HG03159 (cell line): ENCODE data around the gene DUSP2.
"Not testable (repeated sequence)": the region's sequence is repeated elsewhere in the genome, so short reads cannot be mapped to it uniquely, and the experiment has no call there.

Source experiments
- ATAC-seq: cut with Tn5 transposase; IDR thresholded peaks from one replicate; pipeline ENCODE4 v1.9.1; 2021; ENCODE audit warnings: mild to moderate bottlenecking, moderate library complexity; ENCODE audit not compliant: unreplicated experiment

Gene DUSP2

DNA sequence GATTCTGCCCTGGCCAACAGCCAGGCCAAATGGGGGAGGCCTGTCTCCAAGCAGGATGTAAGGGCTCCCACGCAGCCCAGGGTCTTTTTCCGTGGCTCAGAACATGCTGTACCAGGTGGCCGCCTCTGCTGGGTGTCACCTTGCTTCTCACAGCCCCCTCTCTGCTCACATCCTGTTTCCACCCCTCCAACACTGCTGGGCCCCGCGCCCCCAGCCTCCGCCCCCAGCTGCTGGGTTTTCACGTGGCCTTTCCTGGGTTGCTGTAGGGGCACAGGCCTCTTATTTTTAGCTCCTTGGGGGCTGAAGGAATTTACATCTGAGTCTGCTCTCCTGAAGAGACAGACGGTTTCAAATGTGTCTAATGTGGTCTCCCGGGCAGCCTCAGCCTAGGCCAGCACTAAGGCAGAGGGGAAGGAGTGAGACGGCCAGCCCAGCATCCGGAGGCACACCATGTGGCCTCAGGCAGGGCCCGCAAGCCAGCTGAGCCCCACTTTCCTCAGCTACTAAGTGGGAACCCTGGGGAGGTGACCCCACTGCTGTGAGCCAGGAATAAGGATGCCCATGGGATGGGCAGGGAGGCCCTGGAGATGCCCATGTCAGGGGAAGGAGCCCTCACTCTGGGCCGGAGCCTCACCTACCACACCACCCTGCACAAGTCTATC is 18.7 kb upstream of the DUSP2 start:
- peak; percentile 71 for ATAC-seq

DNA sequence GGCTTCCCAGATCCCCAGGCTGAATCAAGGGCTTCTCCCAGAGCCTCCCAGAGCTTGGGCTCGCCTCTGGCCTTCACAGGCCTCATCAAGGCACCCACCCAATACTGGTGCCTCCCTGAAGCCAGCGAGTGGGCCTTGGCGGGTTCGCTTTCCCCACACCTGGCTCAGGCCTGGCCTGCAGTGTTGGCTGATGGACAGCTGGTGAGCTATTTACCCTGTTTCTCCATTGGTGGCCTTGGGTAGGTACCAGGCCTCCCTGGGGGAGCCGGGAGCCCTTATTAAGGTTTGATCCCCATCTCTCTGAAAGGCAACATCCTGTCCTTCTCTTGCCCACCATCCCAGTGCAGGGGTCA is 18.2 kb upstream of the DUSP2 start:
- ATAC-seq = peak; percentile 18

DNA sequence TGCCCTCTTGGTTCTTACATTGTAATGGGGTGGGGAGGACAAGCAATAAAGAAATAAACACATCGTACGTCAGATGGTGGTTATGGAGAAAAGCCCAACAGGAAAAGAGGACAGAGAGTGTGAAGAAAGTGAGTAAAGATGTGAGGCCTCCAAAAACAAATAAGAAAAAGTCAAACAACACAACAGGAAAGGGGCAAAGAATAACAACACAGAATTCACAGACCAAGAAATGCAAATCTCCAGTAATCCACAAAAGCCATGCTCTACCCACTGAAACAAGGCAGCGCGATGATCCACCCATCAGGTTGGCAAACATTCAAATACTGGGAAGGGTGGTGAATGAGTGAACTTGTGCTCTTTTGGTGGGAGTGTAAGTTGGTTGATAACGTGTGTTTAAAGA is 16.7 kb upstream of the DUSP2 start:
- ATAC-seq = no peak

DNA sequence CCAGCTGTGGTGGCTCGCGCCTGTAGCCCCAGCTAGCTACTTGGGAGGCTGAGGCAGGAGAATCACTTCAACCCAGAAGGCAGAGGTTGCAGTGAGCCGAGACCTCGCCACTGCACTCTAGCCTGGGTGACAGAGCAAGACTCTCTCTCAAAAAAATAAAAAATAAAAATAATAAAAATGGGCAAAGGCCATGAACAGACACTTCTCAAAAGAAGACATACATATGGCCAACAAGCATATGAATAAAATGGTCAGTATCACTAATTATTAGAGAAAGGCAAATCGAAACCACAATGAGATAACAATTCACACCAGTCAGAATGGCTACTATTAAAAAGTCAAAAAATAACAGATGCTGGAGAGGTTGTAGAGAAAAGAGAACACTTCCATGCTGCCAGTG is 15.1 kb upstream of the DUSP2 start:
- not testable (repeated sequence) for ATAC-seq

DNA sequence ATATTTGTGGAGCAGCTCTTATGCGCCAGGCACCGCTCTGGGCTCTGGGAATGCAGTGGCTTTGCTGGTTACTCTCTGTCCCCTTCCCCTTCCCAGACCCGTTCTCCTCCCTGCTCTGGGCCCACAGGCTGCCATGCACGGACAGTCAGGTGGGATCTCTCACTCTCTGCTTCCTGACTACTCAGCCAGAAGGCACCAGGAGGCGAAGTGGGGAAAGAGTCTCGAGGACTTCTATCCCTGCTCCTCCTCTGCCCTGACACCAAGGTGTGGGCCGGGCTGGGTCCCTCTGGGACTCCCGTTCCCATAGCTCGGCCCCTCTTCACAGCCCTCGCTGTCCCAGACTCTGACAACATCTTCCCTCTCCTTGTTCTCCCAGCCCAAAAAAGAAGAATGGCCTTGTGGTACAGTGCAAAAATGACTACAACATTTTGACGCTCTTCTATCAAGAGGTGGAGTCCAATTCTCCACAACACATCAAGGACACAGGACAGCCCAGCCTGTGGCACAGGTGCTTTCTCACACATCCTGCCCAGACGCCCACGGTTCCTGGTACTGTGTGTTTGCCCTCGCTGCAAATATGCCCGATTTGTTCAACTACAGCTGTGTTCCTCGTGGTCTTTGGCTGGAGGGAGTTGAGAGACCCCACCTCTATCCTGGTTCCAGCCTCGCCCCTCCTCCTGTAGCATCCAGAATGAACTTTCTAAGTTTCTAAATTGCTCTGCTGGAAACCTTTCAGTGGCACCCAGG is 14.0 kb upstream of the DUSP2 start:
- ATAC-seq = no peak

DNA sequence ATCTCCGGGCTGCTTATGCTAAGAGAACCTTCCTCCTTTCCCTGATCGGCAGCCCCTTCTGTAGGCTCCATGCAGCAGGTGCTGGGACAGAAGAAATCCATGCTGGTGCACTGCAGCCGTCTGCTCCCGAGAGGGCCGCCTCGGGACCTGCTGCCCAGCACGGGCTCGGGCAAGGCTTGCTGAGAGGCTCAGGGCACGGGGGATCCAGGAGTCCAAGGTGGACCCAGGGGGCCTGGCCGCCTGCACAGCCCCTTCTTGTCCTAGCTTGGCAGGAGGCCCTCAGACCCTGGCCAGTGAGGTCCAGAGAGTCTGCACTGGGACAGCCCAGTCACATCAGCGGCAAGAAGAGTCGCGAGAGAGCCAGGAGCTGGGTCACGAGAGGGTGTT is 13.3 kb upstream of the DUSP2 start:
- ATAC-seq = no peak

DNA sequence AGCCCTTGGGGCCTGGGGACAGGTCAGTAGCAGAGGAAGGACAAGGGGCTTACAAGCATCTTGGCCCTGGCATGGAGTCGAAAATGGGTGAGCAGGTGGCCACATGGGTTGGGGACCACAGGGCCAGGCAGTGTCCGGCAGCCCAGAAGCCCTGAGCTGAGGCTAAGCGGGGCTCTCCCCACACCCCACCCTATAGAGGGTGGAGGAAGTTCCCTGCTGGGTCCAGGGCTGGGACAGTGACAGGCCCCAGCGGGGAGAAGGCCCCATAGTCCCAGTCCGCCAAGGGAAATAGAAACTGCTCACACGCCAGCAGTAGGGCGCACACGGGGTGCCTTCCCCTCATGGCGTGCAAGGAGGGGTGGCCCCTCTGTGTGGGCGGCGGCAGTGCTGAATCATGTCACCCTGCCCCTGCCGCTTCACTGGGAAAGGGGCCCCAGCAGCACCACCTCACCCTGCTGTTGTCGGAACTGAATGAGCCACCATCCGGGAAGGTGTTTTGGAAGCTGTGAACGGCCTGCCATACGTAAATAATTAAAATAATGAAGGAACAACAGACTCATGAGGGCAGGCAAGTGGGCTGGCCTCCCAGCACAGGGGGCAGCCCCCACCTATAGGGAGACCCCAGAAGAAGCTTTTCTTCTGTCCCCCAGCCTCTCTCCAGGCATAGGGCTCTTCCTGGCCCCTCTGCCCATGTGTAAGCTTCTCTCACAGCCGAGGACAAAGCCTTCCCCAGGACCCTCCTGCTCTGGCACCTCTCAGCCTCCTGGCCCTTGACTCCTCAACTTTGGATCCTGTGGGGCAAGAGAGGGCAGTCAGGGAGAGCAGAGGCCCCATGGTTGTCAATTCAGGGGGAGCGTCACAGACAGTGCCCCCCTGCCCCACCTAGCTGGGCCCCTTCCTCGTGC is 12.7 kb upstream of the DUSP2 start:
- peak; percentile 52 for ATAC-seq

DNA sequence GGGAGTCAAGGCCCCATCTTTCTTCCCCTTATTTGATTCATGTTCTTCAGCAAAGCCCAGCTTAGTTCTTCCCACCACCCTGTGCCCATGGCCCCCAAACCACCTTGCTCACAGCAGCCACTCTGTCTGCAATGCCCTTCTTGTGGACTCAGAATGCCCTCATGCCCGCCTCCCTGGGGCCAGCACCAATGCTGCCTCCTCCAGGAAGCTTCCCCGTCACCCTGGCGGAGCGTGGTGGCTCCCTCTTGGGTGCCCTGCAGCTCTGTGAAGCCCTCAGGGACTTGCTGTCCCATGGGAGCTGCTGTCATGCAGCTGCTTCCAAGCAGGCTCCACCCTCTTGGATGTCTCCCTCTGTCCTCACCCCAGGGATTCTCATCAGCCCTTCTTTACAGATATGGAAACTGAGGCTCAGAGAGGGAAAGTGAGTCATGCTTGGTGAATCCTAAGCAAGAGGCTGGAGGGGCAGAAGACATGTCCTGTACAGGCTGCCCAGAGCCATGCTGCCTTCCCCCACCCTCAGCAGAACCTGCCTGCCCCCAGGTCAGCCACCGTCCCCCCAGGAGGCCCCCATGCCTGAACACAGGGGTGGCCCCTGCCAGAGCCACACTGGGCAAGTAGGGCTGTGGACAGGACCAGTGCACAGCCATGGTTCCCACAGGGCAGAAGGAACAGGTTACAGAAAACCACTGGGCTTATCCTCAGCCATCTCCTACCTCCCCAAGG is 11.8 kb upstream of the DUSP2 start:
- ATAC-seq = peak; percentile 29

DNA sequence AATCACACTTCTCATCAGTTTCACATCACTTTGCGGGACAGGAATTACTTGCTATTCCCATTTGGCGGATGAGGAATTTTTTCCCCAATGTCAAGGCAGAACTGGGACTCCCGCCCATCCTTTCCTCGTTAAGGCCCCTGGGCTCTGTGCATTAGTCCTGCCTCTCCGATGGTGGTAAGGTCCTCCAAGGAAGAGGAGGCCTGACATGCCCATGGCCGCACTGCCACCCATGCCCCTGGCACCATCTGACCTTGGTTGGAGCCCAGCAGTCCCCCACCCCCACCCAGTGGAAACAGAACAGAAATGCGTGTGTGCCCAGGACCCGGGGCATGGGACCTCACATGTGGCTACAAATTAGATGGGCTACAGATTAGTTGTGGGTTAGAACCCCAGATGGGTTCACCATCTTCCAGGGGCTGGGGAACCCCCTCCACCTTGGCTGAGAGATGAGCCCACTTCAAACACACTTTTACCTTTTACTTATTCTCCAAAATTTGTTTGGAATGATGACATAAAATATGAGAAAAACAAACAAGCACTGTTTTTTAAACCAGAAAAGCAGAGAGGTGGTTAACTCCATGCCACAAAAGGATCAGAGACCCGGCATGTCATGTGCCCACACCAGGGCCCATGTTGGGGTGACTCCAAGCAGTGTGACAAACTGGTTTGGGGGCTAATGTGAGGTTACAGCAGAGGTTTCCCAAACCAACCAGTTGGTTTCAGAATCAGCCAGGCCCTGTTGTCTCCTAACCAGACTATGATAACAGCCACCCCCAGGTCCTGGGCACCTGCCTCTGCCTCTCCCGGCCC is 11.0 kb upstream of the DUSP2 start:
- ATAC-seq = no peak

DNA sequence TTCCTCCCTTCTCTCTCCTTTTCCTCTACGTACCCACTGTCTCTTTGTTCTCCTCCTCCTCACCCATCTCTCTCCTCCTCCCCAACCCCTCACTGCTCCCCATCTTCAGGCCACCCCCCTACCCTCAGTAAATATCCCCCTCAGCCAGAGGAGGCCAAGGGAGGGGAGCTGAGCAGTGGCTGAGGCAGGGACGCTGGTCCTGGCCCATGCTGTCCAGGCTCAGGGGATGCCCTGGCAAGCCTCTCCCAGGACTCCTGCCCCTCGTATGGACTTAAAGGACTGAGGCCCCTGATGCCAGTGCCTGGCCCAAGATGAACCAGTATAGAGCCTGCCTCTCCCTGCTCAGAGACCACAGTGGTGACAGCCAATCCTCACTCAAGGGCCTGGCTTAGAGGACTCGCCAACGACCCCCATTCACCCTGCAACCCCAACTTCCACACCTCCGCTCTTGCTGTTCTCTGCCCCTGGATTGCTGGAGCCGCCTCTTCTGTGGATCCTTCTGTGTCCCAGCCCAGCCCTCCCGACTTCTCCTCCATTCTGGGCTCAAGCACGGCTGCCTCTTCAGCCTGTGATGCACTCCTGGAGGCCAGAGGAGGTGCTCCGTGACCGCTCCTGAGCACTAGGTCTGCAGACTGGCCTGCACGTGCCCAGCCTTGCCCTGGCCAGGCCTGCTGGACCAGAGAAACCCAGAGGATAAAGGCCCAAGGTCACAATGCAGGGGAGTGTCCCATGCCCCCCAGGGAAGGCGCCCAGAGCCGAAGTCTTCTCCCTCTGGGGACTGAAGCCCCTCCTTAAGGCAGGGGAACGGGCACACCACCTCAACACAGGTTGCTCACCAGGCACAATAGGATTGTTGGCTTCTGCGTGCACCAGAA is 9.5 kb upstream of the DUSP2 start:
- ATAC-seq = no peak

DNA sequence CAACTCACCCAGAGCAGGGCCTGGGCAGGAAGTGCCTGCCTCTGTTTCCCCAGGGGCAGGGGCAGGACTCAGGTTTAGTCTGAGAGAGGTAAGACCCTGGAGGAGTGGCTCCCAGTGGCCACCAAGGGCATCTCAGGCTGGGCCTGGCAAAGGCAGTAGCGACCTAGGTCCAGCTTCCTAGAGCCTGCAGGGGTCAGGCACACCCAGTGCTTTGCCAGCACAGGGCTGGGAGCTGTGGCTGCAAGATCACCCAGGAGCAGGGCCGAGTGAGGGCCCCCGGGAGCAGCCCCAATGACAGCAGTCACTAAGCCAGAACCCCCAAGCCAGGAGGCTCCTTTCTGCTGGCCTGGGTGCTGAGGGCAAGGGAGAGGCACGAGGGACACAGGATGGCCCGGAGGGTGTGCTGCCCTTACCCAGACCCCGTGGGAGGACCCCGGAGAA is 8.8 kb upstream of the DUSP2 start:
- ATAC-seq = no peak

DNA sequence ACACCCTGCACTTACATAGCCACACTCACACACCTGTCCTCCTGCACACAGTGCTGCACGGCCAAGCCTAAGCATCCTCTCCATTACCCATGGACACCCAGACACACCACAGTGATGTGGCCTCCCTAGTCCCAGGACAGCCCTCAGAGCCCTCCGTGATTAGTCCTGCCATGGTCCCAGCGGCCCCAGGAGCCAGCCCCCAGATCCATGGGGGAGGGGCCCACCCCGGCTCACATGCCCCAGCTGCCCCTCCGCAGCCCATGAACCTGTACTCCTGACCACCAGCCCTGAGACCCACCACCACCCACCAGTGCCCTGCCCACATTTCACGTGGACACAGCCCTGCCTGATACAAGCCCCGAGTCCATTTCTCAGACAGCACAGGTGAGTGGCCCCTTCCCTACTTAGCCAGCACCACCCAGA is 8.1 kb upstream of the DUSP2 start:
- no peak for ATAC-seq

DNA sequence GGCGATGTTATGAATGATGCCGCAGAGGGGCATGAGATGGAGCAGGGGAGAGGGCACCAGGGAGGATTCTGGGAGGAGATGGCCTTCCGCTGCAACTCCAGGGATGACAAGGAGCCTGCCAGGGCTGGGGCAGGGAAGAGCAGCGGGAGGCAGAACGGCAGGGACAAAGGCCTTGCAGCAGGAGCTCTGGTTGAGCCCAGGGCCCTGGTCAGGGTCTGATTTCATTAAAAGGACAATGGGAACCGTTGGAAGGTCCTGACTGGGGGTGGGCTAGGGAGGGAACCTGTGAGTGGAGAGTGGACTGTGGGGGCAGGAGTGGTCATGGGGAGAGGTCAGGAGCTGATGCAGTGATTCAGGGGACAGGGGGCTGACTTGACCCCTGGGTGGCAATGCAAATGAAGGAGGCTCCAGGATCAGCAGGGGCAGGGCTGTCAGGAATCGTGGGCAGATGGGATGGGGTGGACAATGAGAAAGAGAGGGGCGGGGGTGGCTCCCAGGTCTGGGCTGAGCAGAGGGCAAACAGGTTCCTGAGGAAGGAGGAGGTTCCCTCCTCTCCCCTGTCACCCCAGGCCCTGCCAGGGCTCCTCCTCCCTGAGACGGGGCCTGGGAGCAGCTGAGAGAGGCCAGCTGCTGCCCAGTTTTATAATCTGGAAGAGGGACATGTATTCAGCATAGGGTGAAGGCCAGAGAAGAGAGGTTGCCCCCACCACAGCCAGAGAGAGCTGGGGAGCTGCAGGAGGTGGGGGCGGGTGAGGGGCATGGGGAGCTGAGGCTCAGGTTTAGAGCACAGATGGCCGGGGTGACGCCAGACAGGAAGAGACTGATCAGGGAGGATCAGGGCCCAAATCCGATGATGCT is 7.3 kb upstream of the DUSP2 start:
- no peak for ATAC-seq

DNA sequence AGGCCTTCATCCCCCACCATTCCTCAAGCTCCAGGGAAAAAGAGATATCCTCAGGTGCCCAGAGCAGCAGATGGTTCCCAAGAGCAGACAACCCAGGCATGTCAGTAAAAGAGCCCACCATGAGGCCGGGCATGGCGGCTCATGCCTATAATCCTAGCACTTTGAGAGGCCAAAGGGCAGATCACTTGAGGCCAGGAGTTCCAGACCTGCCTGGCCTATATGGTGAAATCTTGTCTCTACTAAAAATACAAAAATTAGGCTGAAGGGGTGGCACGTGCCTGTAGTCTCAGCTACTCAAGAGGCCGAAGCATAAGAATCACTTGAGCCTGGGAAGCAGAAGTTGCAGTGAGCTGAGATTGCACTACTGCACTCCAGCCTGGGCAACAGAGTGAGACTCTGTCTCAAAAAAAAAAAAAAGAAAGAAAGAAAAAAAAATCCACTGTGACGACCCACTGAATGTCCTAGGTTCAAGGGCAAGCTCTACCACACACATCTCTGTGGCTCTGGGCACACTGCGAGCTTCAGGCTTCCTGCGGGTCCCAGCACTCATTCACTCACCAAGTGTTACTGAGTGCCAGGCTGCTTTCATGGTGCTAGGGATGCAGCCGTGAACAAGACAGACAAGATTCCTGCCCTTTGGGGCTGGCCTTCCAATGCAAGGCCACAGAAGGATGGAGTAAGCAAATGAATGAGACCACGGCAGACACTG is 6.5 kb upstream of the DUSP2 start:
- ATAC-seq = no peak

DNA sequence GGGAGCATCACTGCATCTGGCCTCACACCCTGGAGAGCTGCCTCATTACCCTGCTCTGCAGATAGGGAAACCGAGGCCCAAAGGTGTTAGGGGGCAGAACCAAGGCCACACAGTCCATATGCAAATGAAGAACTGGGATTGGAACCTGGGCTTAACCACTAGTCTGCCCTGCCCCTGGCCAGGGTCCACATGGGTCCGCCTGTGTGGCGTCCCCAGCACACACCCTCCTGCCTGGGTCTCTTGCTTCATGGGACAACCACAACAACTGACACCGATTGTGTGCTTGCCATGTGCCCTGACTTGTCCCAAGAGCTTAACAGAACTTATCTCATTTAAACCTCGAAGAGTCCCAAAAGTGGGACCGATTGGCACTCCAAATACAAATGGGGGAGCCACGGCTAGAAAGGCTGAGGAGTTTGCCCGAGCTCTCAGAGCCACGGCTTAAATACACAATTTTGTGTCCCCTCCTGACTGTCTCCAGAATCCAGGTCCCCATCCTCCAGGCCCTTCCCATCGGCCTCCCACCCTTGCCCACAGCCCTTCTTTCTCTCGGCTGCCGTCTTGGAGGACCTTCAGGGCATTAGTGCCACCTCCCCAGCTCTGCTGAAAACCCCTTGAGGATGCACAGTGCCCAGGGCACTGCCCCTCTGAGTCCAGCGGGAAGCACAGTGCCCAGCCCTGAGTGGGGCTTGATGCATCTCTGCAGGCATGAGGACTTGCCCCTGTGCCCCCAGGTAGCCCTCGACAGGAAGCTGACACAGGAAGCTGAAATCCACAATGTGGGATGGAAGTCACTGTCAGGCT is 5.8 kb upstream of the DUSP2 start:
- no peak for ATAC-seq

DNA sequence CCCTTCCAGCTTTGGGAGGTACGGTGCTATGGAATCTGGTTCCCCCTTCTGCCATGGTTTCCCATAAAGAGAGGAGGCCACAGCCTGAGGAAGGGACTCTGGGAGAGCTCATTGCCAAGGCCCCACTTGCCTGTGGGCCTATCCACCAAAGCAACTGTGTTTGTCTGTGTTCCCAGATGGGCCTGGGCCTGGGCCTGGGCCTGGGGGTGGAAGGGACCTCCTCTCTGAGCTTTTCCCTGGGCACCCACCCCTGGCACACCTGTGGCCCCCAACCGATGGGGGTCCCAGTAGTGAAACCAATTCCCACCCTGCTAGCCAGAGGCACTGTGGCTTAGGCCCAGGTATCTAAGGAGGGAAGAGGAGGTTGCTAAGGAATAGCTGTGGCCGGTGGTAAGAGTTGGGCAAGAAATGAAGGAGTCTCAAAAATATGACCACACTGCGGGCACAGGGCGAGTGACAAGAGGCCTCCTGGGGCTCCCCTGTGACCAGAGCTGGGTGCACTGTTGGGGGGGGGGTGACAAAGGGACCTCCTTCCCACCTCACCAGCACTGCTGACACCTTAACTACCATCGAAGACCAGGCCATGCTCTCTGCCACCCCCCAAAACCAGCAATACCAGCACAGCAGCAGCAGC is 4.9 kb upstream of the DUSP2 start:
- ATAC-seq = no peak
